ENCODE data around the gene COL25A1.

Gene COL25A1

DNA sequence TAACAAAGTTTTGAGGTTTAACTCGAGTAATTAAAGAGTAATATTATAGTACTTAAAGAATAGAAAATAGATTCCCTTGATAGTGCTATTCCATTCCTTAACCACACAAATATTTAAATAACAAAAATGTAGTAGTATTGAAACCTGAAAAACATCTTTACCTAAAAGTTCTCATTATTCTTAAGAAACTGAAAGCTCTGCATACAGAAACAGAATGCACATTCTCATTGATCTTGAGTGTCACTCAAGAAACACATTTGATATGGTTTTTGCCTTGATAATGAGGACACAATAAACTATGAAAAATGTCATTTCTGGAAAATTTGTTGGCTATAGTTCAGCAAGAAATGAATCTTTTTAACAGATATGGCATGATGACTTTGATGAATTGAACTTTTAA lies 268.5 kb downstream of the COL25A1 start:
- Histone ChIP-seq H3K36me3 (ENCODE audit: control insufficient read depth, insufficient read depth, low read length) (no peaks in the 10 kb centered on the region), H3K79me2 (no peaks in the 10 kb centered on the region), H3K27ac (no peak overlapping the region), H3K4me1 (no peaks in the 10 kb centered on the region), H3K9ac (no peak overlapping the region), H3K9me3 (ENCODE audit: control insufficient read depth, low read length) (no peaks in the 10 kb centered on the region), H2AFZ (no peak overlapping the region), H3K4me2 (ENCODE audit: low read length) (no peak overlapping the region), H3K27me3 (ENCODE audit: control insufficient read depth, insufficient read depth, low read length) (no peaks in the 10 kb centered on the region), H3K4me3 (ENCODE audit: low read depth, low read length) (no peak overlapping the region)
- TF ChIP-seq CTCF (IDR thresholded peaks at IDR 0.05), result no peak

- H3K9ac ChIP-seq, result no peak overlapping the region
- no peaks in the 10 kb centered on the region for H3K36me3 ChIP-seq (ENCODE audit: control insufficient read depth, insufficient read depth, low read length)
- no peaks in the 10 kb centered on the region for H3K79me2 ChIP-seq
- no peaks in the 10 kb centered on the region for H3K27me3 ChIP-seq (ENCODE audit: control insufficient read depth, insufficient read depth, low read length)
- H2AFZ ChIP-seq, result no peak overlapping the region
- no peak overlapping the region for H3K4me3 ChIP-seq (ENCODE audit: low read depth, low read length)
- H3K9me3 ChIP-seq (ENCODE audit: control insufficient read depth, low read length), result no peaks in the 10 kb centered on the region
- H3K27ac ChIP-seq, result no peak overlapping the region
- TF ChIP-seq CTCF (IDR thresholded peaks at IDR 0.05), result no peak
- no peak overlapping the region for H3K4me2 ChIP-seq (ENCODE audit: low read length)
- H3K4me1 ChIP-seq, result no peaks in the 10 kb centered on the region
Observed at GRCh38 chr4:109032671-109033070, 269.8 kb downstream of the COL25A1 start.

- H3K9me3 ChIP-seq (ENCODE audit: control insufficient read depth, low read length), result no peaks in the 10 kb centered on the region
- no peak overlapping the region for H3K4me3 ChIP-seq (ENCODE audit: low read depth, low read length)
- H3K27me3 ChIP-seq (ENCODE audit: control insufficient read depth, insufficient read depth, low read length), result no peaks in the 10 kb centered on the region
- no peaks in the 10 kb centered on the region for H3K79me2 ChIP-seq
- no peak overlapping the region for H3K27ac ChIP-seq
- H3K9ac ChIP-seq, result no peak overlapping the region
- H3K4me2 ChIP-seq (ENCODE audit: low read length), result no peak overlapping the region
- no peaks in the 10 kb centered on the region for H3K4me1 ChIP-seq
- H2AFZ ChIP-seq, result no peak overlapping the region
- no peaks in the 10 kb centered on the region for H3K36me3 ChIP-seq (ENCODE audit: control insufficient read depth, insufficient read depth, low read length)
- no peak for TF ChIP-seq CTCF (IDR thresholded peaks at IDR 0.05)
Observed at GRCh38 chr4:109029987-109030386, 272.5 kb downstream of the COL25A1 start.

GRCh38 chr4:109027016-109027500 lies 275.4 kb downstream of the COL25A1 start:
- no peak for TF ChIP-seq CTCF (IDR thresholded peaks at IDR 0.05)

GRCh38 chr4:109026588-109026987 lies 275.9 kb downstream of the COL25A1 start:
- Histone ChIP-seq H3K9me3 (ENCODE audit: control insufficient read depth, low read length) (no peaks in the 10 kb centered on the region), H3K79me2 (no peaks in the 10 kb centered on the region), H3K36me3 (ENCODE audit: control insufficient read depth, insufficient read depth, low read length) (no peaks in the 10 kb centered on the region), H3K4me3 (ENCODE audit: low read depth, low read length) (no peak overlapping the region), H3K27ac (no peak overlapping the region), H3K27me3 (ENCODE audit: control insufficient read depth, insufficient read depth, low read length) (no peaks in the 10 kb centered on the region), H3K4me2 (ENCODE audit: low read length) (no peak overlapping the region), H3K9ac (no peak overlapping the region), H3K4me1 (no peaks in the 10 kb centered on the region), H2AFZ (no peak overlapping the region)
- no peak for TF ChIP-seq CTCF (IDR thresholded peaks at IDR 0.05)

More at GRCh38 chr4:109027016-109027500, 275.4 kb downstream of the COL25A1 start:
- Histone ChIP-seq H3K4me3 (ENCODE audit: low read depth, low read length) (no peak overlapping the region), H3K4me1 (no peaks in the 10 kb centered on the region), H3K27me3 (ENCODE audit: control insufficient read depth, insufficient read depth, low read length) (no peaks in the 10 kb centered on the region), H3K79me2 (no peaks in the 10 kb centered on the region), H3K27ac (no peak overlapping the region), H3K36me3 (ENCODE audit: control insufficient read depth, insufficient read depth, low read length) (no peaks in the 10 kb centered on the region), H3K9me3 (ENCODE audit: control insufficient read depth, low read length) (no peaks in the 10 kb centered on the region), H2AFZ (no peak overlapping the region), H3K4me2 (ENCODE audit: low read length) (no peak overlapping the region), H3K9ac (no peak overlapping the region)

Measured in parathyroid adenoma (tissue), 2 donors.